GF-D8 (cell line): ENCODE results near the gene PEPD.
"Not testable (repeated sequence)": the region's sequence is repeated elsewhere in the genome, so short reads cannot be mapped to it uniquely, and the experiment has no call there.

Source experiments
- DNase-seq: peaks from one replicate; lab custom pipeline; 2025; lab: John Stamatoyannopoulos, UW

PEPD gene

DNA sequence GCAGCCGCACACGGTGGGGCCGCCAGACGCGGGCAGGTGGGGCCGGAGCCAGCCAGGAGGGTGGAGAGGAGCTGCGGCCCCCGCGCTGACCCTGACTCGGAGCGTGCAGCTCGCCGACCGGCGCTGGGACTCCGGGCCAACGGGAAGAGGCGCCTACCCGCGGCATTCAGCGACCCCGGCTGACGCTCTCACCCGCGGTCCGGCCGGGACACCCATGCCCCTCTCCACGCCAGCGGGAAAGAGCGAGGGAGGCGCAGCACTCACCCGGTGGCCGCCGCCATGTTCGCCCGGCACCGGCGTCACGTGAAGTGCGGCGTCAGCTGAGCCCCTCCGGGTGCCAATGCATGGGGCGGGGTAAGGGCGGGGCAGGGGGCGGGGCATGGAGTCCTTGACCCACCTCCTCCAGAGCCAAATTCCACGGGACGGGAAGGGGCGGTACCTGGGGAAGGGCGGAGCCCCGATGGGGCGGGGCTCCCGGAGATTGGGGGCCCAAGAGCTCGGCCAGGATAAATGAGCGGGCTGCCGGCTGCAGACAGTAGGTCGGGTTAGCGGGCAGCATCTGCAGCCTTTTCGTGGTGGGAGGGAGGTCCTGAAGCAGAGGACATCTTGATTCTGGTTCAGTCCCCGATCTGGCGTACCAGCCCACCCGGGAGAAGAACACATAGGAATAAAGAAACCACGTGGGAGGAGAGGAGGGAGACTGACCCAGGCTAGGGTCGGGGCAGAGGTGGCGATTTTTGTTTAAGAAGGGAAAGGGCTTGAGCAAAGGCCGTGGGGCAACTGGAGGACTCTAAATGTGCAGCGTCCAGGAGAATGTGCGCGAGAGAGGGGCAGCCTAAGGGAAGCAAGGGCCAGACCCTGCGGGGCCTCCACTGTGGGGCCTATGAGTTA, at the start of gene PEPD:
Gene PEPD (minus strand): TSS at position 312 of the 891 bp plus-strand sequence. CDS start 31 bp downstream, at position 281.
- peak; percentile 20 for DNase-seq

DNA sequence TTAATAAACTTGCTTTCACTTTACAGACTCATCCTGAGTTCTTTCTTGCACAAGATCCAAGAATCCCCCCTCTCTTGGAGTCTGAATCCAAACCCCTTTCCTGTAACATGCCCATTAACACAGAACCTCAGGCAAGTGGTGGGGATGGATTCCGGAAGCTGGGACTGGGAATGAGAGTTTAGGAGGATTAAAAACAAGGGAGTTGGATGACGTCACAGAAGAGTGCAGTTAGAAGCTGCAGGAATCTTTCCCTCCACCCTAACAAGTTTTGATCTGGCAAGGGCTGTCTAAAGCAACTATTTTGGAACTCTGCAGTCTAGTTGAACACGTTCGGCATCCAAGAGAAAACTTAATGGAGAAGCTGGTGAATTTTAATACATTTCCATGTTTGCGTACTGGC, 48.2 kb upstream of the PEPD start:
- DNase-seq: no peak

DNA sequence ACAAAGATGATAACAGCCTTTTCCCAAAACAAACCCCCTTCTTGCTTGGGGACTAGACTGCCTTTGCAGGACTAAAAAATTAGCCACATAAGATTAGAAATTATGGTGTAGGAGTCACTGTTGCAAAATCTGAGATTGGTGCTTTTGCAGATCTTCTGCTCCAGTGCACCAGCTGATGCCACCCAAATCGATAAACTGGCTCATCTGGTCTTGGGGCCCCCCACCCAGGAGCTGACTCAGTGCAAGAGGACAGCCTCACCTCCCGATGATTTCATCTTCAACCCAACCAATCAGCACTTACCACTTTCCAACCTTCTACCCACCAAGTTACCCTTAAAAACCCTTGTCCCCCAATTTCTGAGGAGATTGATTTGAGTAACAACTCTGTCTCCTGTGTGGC, 47.1 kb upstream of the PEPD start:
- DNase-seq: no peak

DNA sequence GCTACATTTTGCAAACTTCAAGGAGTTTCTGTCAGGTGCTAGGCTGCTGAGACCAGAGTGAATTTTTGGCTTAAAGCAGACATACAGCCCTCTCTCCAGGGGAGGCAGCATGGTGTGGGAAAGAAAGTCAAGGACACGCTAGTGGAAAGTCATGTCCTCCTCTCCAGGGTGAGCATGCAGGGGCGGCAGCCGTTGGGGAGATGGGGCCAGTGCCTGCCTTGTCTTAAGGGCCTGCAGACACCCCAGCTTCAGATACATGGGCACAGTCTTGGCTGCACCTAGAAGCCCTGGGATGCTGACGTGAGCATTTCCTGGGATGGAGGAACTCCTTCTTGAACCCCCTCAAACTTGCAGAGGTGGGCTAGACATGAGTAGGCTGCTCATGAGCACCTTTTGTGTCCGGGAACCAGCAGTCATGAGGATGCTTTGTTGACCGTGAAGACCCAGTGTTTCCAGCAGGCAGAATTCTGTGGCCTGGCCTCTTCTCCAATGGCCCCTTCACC, 43.3 kb upstream of the PEPD start:
- no peak for DNase-seq

DNA sequence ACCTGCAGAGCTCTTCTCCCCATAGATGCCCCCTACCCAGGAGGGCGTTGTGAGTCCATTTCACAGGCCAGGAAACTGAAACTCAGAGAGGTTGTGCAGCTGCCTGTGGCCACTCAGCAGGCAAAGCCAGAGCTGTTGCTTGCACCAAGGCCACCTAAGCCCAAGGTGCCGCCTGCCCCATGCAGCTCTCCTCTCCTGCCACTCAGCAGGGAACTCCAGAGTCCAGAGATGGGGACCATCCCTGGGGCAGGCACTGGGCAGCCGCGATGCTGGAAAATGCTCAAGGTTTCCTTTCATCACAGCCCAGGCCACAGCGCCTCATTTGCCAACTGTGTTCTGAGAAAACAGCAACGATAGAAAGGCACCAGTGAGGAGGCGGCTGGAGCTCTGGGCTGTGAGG, 41.0 kb upstream of the PEPD start:
- DNase-seq: no peak

DNA sequence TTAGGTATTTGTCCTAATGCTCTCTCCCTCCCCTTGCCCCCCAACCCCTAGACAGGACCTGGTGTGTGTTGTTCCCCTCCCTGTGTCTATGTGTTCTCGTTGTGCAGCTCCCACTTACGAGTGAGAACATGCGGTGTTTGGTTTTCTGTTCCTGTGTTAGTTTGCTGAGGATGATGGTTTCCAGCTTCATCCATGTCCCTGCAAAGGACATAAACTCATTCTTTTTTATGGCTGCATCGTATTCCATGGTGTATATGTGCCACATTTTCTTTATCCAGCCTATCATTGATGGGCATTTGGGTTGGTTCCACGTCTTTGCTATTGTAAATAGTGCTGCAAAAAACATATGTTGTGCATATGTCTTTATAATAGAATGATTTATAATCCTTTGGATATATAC, 40.1 kb upstream of the PEPD start:
- DNase-seq: not testable (repeated sequence)

DNA sequence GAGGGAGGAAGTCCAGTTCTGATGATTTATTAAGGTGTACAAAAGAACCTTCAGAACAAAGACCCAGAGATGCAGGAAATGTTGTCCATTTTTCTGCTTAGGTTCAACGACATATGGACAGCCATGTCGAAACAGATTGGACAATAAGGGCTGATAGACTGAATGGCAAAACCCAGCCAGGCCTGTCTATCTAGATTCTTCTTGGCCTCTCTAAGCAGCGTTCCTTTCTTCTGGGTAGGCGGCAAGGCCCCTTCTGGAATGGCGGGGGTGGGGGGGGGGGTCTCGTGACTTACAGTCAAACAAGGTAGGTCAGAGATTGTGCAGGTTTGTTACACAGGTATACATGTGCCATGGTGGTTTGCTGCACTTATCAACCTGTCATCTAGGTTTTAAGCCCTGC, 39.7 kb upstream of the PEPD start:
- DNase-seq: no peak

DNA sequence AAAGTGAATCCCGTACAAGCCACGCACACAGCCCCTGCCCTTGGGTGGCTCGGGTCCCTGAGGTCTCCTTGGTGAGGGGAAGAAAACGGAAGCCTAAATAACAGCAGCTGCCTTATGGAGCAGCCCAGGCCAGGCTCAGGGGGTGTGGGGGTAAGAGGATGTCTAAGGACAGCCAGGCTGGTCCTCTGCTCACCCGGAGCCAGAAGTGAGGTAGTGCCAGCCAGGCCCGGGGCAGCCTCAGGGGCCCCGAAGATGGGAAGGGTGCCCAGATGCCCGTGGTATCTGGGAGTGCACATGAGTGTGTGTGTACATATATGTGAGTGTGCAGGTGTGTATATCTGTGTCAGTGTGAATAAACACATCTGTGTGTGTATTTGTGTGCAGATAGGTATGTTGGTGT, 38.4 kb upstream of the PEPD start:
- no peak for DNase-seq

DNA sequence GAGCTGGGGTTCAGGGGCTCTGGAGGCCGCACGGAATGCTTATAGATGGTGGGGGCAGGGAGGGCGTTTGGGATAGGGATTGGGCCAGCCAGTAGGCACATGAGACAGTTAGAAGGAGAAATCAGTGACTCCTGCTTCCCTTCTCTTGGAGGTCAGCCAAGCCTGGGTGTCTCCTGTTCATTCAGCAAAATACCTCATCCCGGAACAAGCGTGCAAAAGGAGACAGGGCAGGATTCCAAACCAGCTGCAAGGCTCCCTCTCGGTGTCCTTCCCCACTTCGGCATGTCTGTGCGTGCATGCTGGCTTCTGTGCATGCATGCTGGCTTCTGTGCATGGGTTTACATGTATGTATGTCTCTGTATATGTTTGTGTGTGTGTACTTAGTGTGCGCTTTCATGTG, 37.3 kb upstream of the PEPD start:
- DNase-seq: no peak

DNA sequence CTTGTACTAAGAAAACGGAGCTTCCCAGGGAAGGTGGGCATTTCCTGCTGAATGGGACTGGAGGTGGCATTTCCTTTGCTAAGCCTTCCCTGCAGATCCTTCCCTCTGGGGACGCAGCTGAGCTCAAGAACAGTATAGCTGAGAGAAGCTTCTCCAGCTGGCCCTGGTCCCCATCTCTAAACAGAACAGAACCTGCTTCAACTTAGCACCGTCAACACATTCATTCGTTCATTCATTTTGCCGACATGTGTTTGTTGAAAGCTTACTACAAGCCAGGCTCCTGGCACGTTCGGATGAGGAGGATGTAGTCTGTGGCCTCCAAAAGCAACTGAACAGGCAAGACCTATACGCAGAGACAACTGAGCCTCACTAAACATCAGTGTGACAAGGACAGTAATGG, 36.6 kb upstream of the PEPD start:
- DNase-seq: no peak

DNA sequence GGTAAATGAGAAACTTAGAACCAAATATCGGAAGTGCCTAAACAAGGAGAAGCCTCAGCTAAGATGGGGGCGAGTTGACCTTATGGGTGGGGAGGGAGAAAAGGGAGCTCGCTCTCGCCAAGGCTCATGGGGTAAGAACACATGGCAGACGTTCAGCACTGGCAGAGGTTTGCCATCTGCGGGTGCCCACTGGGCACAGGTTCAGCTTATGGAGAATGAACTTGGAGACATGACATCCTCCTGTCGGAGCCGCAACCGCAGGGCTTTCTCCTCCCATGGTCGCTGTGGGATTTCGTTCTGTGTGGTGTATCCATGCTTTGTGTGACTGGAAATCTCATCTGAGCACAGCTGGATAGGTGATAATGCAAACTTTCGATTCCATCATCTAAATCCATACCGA, 36.1 kb upstream of the PEPD start:
- no peak for DNase-seq

DNA sequence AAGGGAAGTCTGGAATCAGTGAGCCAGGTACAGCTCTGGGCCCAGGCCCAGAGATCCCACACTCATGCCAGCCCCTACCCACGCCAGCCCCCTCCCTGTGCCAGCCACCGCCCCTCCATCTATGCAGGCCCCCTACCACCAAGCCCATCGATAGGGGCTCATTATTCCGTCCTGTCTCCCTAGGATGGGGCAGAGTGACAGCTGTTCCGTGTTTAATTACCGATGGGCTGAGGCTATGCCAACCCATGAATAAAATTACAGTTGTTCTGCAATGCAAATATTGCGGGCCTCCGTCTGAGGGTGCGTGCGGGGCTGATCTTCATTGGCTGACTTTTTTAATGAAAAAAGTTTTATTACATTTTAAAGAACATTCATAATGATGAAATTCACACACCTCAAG, 35.6 kb upstream of the PEPD start:
- no peak for DNase-seq

DNA sequence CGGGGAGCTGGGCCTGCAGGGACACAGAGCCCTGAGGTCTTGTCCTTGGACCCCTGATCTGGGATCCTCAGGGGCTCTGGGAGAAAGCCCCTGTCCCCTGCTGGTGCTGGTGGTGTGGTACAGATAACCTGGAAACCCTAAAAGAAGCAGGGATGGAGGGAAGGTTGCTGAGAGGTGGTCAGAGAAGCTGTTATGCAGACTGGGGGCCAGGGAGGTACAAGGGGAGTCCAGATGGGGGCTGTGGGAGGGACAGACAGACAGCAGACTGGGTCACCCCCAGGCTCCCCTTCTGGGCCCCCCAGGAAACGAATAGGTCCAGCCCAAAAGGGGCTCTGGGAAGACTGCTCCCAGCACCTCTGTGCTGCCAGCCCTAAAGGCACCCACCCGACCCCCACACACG, 34.7 kb upstream of the PEPD start:
- no peak for DNase-seq

DNA sequence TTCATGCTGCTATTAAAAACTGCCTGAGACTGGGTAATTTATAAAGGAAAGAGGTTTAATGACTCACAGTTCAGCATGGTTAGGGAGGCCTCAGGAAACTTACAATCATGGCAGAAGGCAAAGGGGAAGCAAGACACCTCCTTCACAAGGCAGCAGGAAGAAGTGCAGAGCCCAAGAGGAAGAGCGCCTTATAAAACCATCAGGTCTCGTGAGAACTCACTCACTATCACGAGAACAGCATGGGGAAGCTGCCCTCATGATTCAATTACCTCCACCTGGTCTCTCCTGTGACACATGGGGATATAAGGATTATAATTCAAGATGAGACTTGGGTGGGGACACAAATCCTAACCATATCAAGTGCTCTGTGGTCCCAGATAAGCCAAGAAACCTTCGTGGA, 34.1 kb upstream of the PEPD start:
- DNase-seq: peak; percentile 30

DNA sequence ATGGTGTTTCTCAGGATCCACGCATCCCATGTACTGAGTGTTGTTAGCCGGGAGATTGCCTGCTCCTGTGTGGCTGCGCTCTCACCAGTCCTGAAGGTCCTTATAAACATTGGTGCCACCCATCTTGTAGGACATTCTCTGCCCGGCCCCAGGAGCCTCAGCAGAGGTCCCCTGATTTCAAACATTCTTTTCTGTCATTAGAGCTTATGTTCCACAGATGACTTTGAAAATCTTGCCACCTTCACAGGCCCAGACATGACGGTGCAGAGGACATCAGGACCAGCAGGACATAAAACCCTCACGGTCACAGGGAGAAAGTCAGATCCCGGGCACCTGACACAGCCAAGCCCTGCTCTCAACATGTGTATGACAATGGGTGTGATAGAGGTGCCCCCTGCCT, 33.2 kb upstream of the PEPD start:
- DNase-seq: no peak

DNA sequence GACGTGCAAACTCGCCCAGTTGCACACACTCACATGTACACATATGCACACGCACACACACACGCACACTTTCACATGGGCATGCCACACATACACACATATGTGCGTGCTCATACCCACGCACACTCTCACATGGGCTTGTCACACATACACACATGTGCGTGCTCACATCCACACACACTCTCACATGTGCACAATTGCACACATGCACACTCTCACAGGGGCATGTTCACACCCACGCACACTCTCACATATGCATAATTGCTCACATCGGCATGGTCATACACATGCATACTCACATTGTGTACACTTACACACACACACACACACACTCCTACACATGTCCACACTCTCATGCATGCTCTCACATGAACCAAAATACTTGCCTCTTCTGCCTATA, 32.8 kb upstream of the PEPD start:
- DNase-seq: no peak

DNA sequence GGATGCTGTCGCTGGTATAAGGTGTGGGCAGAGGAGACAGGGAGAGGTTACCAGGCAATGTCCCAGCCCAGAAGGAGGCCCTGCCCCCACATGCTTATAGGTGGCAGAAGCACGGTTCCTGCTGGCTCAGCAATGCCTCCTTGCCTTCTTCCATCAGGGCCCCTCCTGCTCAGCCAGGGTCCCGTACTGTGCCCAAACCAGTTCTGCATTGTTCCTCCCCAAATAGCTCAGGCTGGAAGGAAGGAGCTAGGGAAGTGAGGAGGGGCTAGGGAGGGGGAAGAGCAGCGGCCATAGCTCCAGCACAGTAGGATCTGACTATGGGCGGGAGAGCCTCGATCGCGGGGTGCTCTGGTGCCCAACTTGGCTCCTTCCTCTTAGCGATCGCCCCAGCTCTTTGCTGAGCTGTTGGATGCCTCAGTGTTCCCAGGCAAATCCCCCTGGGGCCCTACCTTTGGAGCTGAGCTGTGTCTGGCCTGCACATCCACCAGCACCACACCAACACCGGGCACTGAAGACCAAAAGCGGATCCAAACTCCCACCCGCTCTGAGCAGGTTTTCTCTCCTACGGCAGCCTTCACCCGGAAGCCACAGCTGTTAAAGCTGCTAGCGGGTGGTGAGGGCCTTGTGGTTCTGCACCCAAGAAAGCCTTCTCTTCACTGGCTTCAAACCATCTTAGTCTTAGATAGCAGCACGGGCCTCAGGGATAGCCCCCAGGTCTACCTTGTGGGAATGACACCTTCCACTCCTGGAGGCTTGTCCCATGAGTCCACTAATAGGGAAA, 32.1 kb upstream of the PEPD start:
- no peak for DNase-seq

DNA sequence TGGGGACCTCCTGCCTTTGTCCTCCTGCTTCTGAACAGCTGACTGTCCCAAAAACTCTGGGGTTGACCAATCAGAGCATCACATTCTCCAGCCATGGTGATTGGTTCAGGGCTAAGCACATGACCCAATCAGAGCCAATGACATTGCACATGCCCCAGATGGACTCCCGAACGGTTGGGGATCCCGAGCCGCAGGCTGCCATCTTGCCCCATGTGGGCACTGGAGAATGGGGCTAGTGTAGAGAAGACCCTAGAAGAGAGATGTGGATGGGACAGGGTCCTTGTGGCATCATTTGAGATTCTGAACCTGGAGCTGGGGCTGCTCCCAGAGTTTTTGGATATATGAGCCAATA, 31.3 kb upstream of the PEPD start:
- no peak for DNase-seq

DNA sequence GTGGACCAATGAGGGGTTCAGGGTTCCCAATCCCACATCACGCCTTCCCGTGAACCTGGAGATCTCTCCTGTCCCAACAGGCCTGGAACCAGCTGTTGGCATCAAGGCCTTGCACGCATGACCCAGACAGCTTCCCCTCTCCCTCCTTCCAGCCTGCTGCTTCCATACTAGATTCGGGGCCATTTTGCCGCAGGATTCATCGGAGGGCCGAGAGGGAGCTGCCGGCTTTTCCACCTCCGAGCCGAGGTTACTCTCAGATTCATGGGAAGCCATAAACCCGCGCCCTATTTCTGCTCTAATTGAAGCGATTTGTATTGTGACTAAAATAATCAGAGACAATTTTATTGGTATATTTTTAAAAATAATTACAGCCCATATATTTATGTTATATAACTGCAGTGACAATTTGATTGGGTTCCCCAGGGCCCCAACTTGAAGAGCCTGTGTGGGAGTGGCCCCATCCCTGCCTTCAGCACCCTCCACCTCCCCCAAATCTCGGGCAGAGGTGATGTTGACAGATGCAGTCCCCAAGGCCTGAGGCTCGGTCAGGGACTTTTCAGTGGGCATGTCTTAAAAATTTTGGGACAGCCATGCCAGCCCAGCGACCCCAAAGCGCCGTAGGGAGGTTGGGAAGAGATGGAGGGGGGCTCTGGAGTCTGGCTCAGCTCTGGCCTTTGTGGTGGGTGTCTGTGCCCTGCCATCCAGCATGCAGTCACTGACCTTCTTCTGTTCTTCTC, 30.8 kb upstream of the PEPD start:
- no peak for DNase-seq

DNA sequence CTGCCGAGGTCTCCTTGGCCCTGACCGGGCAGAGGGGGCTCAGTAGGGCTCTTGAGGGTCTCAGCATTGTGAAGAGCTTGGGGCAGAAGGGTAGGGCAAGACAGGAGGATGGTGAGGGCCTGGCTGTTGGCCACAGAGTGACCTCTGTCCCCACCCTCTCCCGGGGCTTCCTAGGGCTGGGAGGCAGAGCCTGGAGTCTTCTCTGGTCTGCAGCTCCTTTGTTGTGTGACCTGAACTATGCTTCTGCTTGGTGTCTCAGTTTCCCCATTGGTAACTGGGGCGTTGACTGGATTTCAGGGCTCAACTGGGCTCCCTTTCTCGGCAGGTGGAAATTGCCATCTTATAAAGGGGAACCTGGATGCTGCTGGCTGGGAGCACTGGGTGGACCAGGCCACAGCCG, 30.1 kb upstream of the PEPD start:
- DNase-seq: no peak

DNA sequence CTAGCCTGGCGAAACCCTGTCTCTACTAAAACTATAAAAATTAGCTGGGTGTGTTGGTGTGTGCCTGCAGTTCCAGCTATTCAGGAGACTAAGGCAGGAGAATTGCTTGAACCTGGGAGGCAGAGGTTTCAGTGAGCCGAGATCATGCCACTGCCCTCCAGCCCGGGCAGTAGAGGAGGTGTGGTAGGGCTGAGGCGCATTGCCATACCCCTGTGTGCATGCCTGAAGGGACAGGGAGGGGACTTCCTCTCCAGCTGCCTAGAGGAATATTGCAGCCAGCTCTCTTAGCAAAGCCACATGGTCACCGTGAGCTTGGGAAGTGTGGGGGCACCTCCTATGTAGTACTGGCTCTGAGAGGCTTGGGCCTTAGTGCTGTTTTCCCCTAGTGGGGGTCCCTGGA, 29.2 kb upstream of the PEPD start:
- DNase-seq: no peak

DNA sequence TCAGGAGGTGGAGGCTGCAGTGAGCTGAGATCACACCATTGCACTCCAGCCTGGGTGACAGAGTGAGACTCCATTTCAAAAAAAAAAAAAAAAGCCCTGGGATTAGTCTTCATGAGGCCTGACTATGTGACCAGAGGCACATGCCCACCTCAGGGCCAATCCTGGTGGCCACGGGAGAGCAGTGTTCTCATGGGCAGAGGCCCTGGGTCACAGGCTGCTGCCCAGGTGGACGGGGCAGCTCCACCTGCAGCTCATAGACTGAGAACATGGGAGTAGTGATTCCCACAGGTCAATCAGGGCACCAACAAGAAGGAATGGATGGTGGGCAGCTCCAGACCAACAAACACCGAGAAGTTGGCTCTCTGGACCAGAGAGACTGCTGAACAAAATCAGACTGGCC, 26.1 kb upstream of the PEPD start:
- DNase-seq: no peak

DNA sequence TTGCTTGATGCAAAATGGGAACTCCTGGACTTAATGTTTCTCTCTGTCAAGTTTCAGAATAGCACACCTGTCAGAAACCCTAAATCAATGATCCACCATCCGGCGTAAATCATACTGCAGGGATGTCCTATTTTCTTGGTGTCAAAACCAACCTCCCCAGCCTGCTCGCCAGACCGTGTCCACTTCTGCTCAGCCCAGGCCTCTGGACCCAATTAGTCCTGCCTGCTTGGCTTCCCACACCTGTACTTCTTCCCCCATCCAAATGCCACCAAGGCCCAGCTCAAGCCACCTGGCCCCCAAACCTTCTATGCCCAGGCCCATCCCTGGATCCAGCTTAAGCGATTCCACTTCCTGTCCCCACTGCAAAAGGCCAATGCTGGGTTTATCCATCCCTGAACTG, 25.1 kb upstream of the PEPD start:
- no peak for DNase-seq
